Natural killer cell (primary cell): Measurements from ENCODE around the gene C2orf74. TPM values are rescaled to one million over a fixed set of nuclear protein-coding genes. Genes with fewer than 3 reads are reported as not detected.
"Not testable (repeated sequence)": the region's sequence is repeated elsewhere in the genome, so short reads cannot be mapped to it uniquely, and the experiment has no call there.

Experiments
- ATAC-seq, 3 donors: fragments of 150-1000 bp in 2 of 3; fragments of 200-7000 bp in 1 of 3; cut with Tn5 transposase; 1 replicate in 1 of 3; 2 replicates in 2 of 3; pipeline ENCODE4 v1.10.0; 2021; ENCODE audit warnings: mild to moderate bottlenecking in 2 of 3, moderate library complexity in 2 of 3
- DNase-seq, 2 donors: peaks; one replicate each; pipeline versions ENCODE4 v3.0.0 to v3.0.0-alpha.2; 2013 to 2021; ENCODE audit warnings: mixed read lengths in 1 of 2
- H3K27ac ChIP-seq: one replicate; pipeline ENCODE4 v1.5.1; 2013; ENCODE audit warnings: mild to moderate bottlenecking, low read length
- H3K27me3 ChIP-seq: one replicate; pipeline ENCODE4 v1.6.1; 2013; ENCODE audit warnings: low read length; ENCODE audit not compliant: control insufficient read depth, insufficient read depth
- H3K36me3 ChIP-seq: one replicate; pipeline ENCODE4 v1.6.1; 2013; ENCODE audit warnings: low read length; ENCODE audit not compliant: control insufficient read depth, insufficient read depth
- H3K4me1 ChIP-seq: one replicate; pipeline ENCODE4 v1.6.1; 2013; ENCODE audit warnings: low read length; ENCODE audit not compliant: control insufficient read depth, insufficient read depth
- H3K4me3 ChIP-seq: one replicate; pipeline ENCODE4 v1.5.1; 2013; ENCODE audit warnings: low read length
- H3K9me3 ChIP-seq: one replicate; pipeline ENCODE4 v1.6.1; 2013; ENCODE audit warnings: low read length; ENCODE audit not compliant: control insufficient read depth, insufficient read depth
- H3K27ac Mint-ChIP-seq, 2 donors: one replicate each; pipeline ENCODE4 v1.8.0; 2022; ENCODE audit warnings: mild to moderate bottlenecking in 2 of 2, mixed read lengths in 2 of 2, moderate library complexity in 1 of 2
- H3K27me3 Mint-ChIP-seq, 2 donors: one replicate each; pipeline ENCODE4 v1.8.0; 2022; ENCODE audit warnings: low read depth in 2 of 2, mixed read lengths in 2 of 2
- H3K36me3 Mint-ChIP-seq: one replicate; pipeline ENCODE4 v1.8.0; 2022; ENCODE audit warnings: mixed read lengths
- H3K4me1 Mint-ChIP-seq, 2 donors: one replicate each; pipeline ENCODE4 v1.8.0; 2022; ENCODE audit warnings: mixed read lengths in 2 of 2
- H3K4me3 Mint-ChIP-seq: one replicate; pipeline ENCODE4 v1.8.0; 2022; ENCODE audit warnings: mild to moderate bottlenecking, moderate library complexity, mixed read lengths
- H3K9me3 Mint-ChIP-seq, 2 donors: one replicate each; pipeline ENCODE4 v1.8.0; 2022; ENCODE audit warnings: mixed read lengths in 2 of 2
- CTCF ChIP-seq: fragments of 200-600 bp; IDR thresholded peaks from one replicate; pipeline ENCODE4 v1.8.0; 2022; ENCODE audit warnings: antibody characterized with exemption
- WGBS: methylation state at CpG from one replicate; pipeline ENCODE4 v1.1.7; 2013; ENCODE audit warnings: missing lambda C conversion rate; ENCODE audit not compliant: insufficient coverage; 5-methylcytosine and 5-hydroxymethylcytosine counted together
- intact Hi-C: fragments of 100-400 bp; cut with micrococcal nuclease; formaldehyde crosslinking; loops from one replicate; pipeline ENCODE4 v1.14.2; 2022
- total RNA-seq, 4 donors: library from RNA; stranded (reverse); fragments of 120-200 nt in 1 of 4; gene quantifications; one replicate each; pipeline versions ENCODE4 v1.2.3 to v1.2.4, GENCODE V29; 2013 to 2022

The C2orf74 gene
- total RNA-seq, 3 donors from 2014 or later (not counting 1 experiment from before 2014, with no cell fraction given) = 5.7 to 6.1 (median 6.0) TPM

GRCh38 chr2:61185231-61185728, 23.3 kb downstream of the C2orf74 start:
- Mint-ChIP-seq H3K27ac (peak overlapping the region; percentile 57 to 80), H3K9me3 (no peaks in the 10 kb centered on the region), H3K27me3 (no peaks in the 10 kb centered on the region), H3K4me3 (no peak overlapping the region), H3K4me1 (peaks cover 53 to 54% of the 10 kb centered on the region in 2 donors), H3K36me3 (peaks cover 53% of the 10 kb centered on the region)
- Histone ChIP-seq H3K4me1 (peaks cover 16% of the 10 kb centered on the region), H3K9me3 (no peaks in the 10 kb centered on the region), H3K27me3 (no peaks in the 10 kb centered on the region), H3K4me3 (no peak overlapping the region), H3K27ac (no peak overlapping the region), H3K36me3 (peaks cover 97% of the 10 kb centered on the region)
- DNase-seq (no peak), ATAC-seq (no peak)
- no peak for TF ChIP-seq CTCF
- intact Hi-C loops = no loop called here

GRCh38 chr2:61187085-61187484, 25.1 kb downstream of the C2orf74 start:
- TF ChIP-seq CTCF = no peak
- DNase-seq (no peak), ATAC-seq (no peak)
- H3K4me3 Mint-ChIP-seq = no peak overlapping the region
- H3K4me3 ChIP-seq = no peak overlapping the region
- H3K27ac Mint-ChIP-seq = peak overlapping the region; percentile 40 to 55
- no peaks in the 10 kb centered on the region for H3K27me3 Mint-ChIP-seq
- peaks cover 46% of the 10 kb centered on the region for H3K36me3 Mint-ChIP-seq
- H3K4me1 ChIP-seq = no peaks in the 10 kb centered on the region
- WGBS = 91% methylated on average over 3 of the region's 4 CpGs
- peaks cover 92% of the 10 kb centered on the region for H3K36me3 ChIP-seq
- H3K9me3 Mint-ChIP-seq = no peaks in the 10 kb centered on the region
- intact Hi-C loops = no loop called here
- H3K4me1 Mint-ChIP-seq = peaks cover 44 to 50% of the 10 kb centered on the region in 2 donors
- H3K9me3 ChIP-seq = no peaks in the 10 kb centered on the region
- no peak overlapping the region for H3K27ac ChIP-seq
- no peaks in the 10 kb centered on the region for H3K27me3 ChIP-seq

GRCh38 chr2:61193670-61194561, 31.9 kb downstream of the C2orf74 start:
- peak overlapping the region; percentile 89 for H3K27ac ChIP-seq
- H3K9me3 ChIP-seq = no peaks in the 10 kb centered on the region
- 68% methylated on average over 2 of the region's 4 CpGs for WGBS
- peaks cover 19% of the 10 kb centered on the region for H3K4me1 ChIP-seq
- no peaks in the 10 kb centered on the region for H3K9me3 Mint-ChIP-seq
- H3K4me3 Mint-ChIP-seq = peak overlapping the region; percentile 49
- ATAC-seq (peak; percentile 95 to 98 (median 95)), DNase-seq (peak in 1 of 2 donors; percentile 41)
- H3K27me3 ChIP-seq = no peaks in the 10 kb centered on the region
- no peak for TF ChIP-seq CTCF
- H3K36me3 Mint-ChIP-seq = peaks cover under 1% of the 10 kb centered on the region
- intact Hi-C loops = no loop called here
- peaks cover 27 to 35% of the 10 kb centered on the region in 2 donors for H3K4me1 Mint-ChIP-seq
- H3K36me3 ChIP-seq = peaks cover 32% of the 10 kb centered on the region
- H3K27me3 Mint-ChIP-seq = no peaks in the 10 kb centered on the region
- no peak overlapping the region for H3K4me3 ChIP-seq
- H3K27ac Mint-ChIP-seq = peak overlapping the region; percentile 78 to 79

GRCh38 chr2:61194646-61195045, 32.7 kb downstream of the C2orf74 start:
- H3K9me3 Mint-ChIP-seq, H3K36me3 Mint-ChIP-seq, H3K27me3 ChIP-seq, H3K4me3 Mint-ChIP-seq, DNase-seq, H3K9me3 ChIP-seq, ATAC-seq, H3K4me3 ChIP-seq, intact Hi-C loops, H3K27me3 Mint-ChIP-seq: not testable (repeated sequence)
- peak overlapping the region; percentile 89 for H3K27ac ChIP-seq
- peak overlapping the region; percentile 78 to 79 for H3K27ac Mint-ChIP-seq
- 92% methylated on average over 15 of the region's 15 CpGs for WGBS
- H3K4me1 ChIP-seq = peaks cover 19% of the 10 kb centered on the region
- peaks cover 26% of the 10 kb centered on the region for H3K36me3 ChIP-seq
- peaks cover 27 to 35% of the 10 kb centered on the region in 2 donors for H3K4me1 Mint-ChIP-seq
